HG03558 (cell line): ENCODE data around the gene ZBTB1.
"Not testable (repeated sequence)": the region's sequence is repeated elsewhere in the genome, so short reads cannot be mapped to it uniquely, and the experiment has no call there.

Source experiments
- ATAC-seq: cut with Tn5 transposase; IDR thresholded peaks from one replicate; pipeline ENCODE4 v1.9.1; 2021; ENCODE audit warnings: moderate number of reproducible peaks; ENCODE audit not compliant: unreplicated experiment; ENCODE audit errors: extremely low read depth

Gene ZBTB1

DNA sequence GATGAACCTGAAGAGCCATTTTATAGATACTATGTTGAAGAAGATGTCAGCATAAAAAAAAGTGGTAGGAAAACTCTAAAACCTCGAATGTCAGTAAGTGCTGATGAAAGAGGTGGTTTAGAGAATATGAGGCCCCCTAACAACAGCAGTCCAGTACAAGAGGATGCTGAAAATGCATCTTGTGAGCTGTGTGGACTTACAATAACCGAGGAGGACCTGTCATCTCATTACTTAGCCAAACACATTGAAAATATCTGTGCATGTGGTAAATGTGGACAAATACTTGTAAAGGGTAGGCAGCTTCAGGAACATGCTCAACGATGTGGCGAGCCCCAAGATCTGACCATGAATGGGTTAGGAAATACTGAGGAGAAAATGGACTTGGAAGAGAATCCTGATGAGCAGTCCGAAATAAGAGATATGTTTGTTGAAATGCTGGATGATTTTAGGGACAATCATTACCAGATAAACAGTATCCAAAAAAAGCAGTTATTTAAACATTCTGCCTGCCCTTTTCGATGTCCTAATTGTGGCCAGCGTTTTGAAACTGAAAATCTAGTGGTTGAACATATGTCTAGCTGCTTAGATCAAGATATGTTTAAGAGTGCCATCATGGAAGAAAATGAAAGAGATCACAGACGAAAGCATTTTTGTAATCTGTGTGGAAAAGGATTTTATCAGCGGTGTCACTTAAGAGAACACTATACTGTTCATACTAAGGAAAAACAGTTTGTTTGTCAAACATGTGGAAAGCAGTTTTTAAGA is 18.2 kb downstream of the ZBTB1 start:
- no peak for ATAC-seq

- ATAC-seq = no peak
Measured at GRCh38 chr14:64525354-64525753, 20.8 kb downstream of the ZBTB1 start.

DNA sequence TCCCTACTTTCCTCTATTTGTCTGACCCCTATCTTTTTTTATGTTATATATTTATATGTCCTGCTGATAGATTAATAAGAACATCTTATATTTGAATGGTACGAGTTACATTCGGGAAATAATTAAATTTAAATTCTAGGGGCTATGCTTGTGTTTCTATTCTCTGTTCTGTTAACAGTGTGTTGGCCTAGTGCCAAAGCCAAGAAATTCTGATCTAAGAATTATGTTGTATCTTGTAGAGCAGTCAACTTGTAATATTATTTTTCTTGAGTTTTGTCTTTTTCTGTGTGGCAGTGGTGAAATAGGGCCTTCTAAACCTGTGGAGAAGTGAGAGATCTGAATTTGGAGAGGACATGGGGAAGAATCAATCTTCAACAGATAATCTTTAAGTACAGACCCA is 27.0 kb downstream of the ZBTB1 start:
- no peak for ATAC-seq

- ATAC-seq = no peak
Measured at GRCh38 chr14:64536488-64537245, 32.1 kb downstream of the ZBTB1 start.

DNA sequence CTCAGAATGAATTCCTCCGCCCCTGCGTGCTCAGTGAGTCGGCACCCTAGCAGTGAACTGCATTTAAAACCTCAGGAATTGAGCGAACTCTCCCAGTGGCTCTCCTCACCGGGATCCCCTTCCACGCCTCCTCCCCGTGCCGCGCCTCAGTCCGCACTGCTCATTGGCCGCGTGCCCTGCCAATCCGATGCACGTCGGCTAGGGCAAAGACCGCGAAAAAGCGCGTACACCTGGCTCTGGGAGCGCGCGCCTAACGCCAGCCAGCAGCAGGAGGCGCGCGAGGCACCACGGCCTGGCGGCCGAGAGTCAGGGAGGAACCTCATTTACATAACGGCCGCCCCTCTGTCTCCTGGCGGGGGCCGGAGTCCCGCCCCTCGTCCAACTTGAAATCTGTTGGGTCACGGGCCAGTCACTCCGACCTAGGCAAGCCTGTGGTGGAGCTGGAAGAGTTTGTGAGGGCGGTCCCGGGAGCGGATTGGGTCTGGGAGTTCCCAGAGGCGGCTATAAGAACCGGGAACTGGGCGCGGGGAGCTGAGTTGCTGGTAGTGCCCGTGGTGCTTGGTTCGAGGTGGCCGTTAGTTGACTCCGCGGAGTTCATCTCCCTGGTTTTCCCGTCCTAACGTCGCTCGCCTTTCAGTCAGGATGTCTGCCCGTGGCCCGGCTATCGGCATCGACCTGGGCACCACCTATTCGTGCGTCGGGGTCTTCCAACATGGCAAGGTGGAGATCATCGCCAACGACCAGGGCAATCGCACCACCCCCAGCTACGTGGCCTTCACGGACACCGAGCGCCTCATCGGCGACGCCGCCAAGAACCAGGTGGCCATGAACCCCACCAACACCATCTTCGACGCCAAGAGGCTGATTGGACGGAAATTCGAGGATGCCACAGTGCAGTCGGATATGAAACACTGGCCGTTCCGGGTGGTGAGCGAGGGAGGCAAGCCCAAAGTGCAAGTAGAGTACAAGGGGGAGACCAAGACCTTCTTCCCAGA is 35.9 kb downstream of the ZBTB1 start, which contains the start of gene HSPA2:
Gene HSPA2, plus strand, starts transcription at position 534 of the 995 bp plus-strand sequence. Its CDS starts 109 bp downstream, at position 643.
- peak; percentile 92 for ATAC-seq

DNA sequence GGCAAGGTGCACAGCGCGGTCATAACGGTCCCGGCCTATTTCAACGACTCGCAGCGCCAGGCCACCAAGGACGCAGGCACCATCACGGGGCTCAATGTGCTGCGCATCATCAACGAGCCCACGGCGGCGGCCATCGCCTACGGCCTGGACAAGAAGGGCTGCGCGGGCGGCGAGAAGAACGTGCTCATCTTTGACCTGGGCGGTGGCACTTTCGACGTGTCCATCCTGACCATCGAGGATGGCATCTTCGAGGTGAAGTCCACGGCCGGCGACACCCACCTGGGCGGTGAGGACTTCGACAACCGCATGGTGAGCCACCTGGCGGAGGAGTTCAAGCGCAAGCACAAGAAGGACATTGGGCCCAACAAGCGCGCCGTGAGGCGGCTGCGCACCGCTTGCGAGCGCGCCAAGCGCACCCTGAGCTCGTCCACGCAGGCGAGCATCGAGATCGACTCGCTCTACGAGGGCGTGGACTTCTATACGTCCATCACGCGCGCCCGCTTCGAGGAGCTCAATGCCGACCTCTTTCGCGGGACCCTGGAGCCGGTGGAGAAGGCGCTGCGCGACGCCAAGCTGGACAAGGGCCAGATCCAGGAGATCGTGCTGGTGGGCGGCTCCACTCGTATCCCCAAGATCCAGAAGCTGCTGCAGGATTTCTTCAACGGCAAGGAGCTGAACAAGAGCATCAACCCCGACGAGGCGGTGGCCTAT is 36.8 kb downstream of the ZBTB1 start:
- no peak for ATAC-seq

GRCh38 chr14:64541972-64542835 is 37.6 kb downstream of the ZBTB1 start:
- ATAC-seq = no peak

DNA sequence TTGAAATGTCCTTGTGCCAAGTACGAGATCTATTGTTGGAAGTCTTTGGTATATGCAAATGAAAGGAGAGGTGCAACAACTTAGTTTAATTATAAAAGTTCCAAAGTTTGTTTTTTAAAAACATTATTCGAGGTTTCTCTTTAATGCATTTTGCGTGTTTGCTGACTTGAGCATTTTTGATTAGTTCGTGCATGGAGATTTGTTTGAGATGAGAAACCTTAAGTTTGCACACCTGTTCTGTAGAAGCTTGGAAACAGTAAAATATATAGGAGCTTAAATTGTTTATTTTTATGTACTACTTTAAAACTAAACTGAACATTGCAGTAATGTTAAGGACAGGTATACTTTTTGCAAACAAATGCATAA is 38.2 kb downstream of the ZBTB1 start:
- no peak for ATAC-seq

DNA sequence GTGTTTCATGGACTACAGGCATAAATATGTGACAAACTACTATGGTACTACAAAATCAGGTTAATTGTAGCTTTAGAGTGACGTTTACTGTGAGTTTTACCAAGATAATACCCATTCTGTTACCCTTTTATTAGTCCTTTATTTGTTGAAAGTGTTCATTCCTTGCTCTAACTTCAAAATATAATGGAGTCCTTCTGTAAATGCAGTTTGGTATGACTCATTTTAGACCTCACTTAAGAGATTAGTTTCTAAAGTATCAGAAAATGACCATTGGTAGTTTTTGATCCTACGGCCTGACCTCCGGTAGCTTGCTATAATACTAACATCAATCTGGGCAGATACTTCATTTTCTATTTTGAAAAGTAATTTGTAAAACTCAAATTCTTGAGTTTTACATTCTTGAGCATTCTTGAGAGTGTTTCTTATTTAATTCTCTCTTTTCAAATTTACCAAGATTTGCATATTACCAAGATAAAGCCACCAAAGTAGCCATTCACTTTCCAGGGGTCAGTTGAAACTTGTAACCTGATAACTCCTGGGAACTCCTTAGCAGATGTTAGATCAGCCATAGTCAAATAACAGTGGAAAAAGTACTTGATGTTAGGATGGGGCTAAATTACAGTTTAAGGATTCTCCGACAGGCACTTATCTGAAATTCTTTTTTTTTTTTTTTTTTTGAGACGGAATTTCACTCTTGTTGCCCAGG is 40.2 kb downstream of the ZBTB1 start:
- ATAC-seq = no peak

- no peak for ATAC-seq
Measured at GRCh38 chr14:64549016-64549415, 44.4 kb downstream of the ZBTB1 start.

GRCh38 chr14:64549791-64550620 is 45.4 kb downstream of the ZBTB1 start, which contains the start of gene PPP1R36:
Gene PPP1R36, plus strand, starts transcription at chr14:64549961. Its CDS starts 37 bp downstream, at chr14:64549998.
- no peak for ATAC-seq

DNA sequence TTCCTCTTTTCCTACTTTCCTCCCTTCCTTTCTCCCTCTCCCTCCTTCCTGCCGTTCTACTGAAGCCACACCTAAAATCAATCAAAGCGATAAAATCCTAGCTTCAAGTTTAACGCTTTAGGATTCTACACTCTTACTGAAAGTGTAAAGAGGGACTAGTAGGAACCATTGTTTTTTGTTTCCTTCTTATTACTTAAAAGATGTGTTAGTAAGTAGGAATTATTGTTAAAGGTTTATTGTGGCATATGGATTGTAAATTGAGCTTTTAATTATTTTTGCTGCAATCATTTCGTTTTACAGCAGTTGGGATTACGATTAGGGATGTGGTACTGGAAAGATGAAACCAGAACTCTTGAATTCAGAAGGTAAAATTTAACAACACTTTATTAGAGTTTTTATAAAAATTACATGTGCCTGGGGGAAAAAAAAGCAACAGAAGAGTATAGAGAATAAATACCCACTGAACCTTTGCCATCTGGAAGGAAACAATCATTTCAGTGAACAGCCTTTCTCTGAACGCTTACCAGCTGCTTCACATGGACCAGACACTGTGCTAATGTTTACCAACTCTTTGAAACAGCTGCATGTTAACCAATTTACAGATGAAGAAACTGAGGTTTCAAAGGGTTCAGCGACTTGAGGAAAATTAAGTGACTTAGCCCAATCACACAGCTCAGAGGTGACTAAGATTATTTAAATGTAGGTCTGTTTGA is 46.2 kb downstream of the ZBTB1 start:
- no peak for ATAC-seq

GRCh38 chr14:64554556-64554955 is 50.0 kb downstream of the ZBTB1 start:
- no peak for ATAC-seq

- ATAC-seq = no peak
Measured at GRCh38 chr14:64556526-64556925, 52.0 kb downstream of the ZBTB1 start.

DNA sequence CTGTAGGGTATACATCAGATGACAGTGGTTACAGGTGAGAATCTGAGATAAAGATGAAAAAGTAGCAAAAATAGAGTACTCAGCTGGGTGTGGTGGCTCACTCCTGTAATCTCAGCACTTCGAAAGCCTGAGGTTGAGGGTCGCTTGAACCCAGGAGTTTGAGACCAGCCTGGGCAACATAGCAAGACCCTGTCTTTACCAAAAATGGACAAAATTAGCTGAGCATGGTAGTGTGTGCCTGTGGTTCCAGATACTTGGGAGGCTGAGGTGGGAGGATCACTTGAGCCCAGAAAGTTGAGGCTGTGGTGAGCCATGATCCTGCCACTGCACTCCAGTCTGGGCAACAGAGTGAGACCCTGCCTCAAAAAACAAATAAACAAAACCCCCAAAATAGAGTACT is 53.6 kb downstream of the ZBTB1 start:
- ATAC-seq = not testable (repeated sequence)

- no peak for ATAC-seq
Measured at GRCh38 chr14:64561631-64562030, 57.1 kb downstream of the ZBTB1 start.

GRCh38 chr14:64562436-64562835 is 57.9 kb downstream of the ZBTB1 start:
- no peak for ATAC-seq
